ENCODE data around the gene NNMT. TPM values are rescaled to one million over a fixed set of nuclear protein-coding genes. Genes with fewer than 3 reads are reported as not detected.

NNMT gene
- total RNA-seq, 1 donor from 2014 or later: 0.82 TPM

GRCh38 chr11:114252767-114253166, 43.4 kb upstream of the NNMT start:
- H3K27me3 Mint-ChIP-seq (ENCODE audit: low read depth): peaks cover 2% of the 10 kb centered on the region
- peak overlapping the region; percentile 52 for H3K4me3 Mint-ChIP-seq
- peaks cover 74% of the 10 kb centered on the region for H3K4me1 Mint-ChIP-seq
- H3K27ac Mint-ChIP-seq (ENCODE audit: unreplicated experiment): no peak overlapping the region
- no peaks in the 10 kb centered on the region for H3K9me3 Mint-ChIP-seq
- DNase-seq (ENCODE audit: low read depth, low spot score): no peak
- H3K36me3 Mint-ChIP-seq (ENCODE audit: low read depth): peaks cover 13% of the 10 kb centered on the region
- TF ChIP-seq CTCF (conservative IDR thresholded peaks at IDR 0.05): no peak

GRCh38 chr11:114253771-114254170, 42.4 kb upstream of the NNMT start:
- Mint-ChIP-seq H3K36me3 (ENCODE audit: low read depth) (peaks cover 8% of the 10 kb centered on the region), H3K27me3 (ENCODE audit: low read depth) (peaks cover 2% of the 10 kb centered on the region)

GRCh38 chr11:114254571-114255146, 41.5 kb upstream of the NNMT start:
- TF ChIP-seq CTCF (conservative IDR thresholded peaks at IDR 0.05): no peak
- Mint-ChIP-seq H3K27ac (ENCODE audit: unreplicated experiment) (no peak overlapping the region), H3K27me3 (ENCODE audit: low read depth) (peaks cover 2% of the 10 kb centered on the region), H3K4me3 (peak overlapping the region; percentile 79), H3K9me3 (no peaks in the 10 kb centered on the region), H3K4me1 (peaks cover 82% of the 10 kb centered on the region), H3K36me3 (ENCODE audit: low read depth) (peaks cover 8% of the 10 kb centered on the region)
- no peak for DNase-seq (ENCODE audit: low read depth, low spot score)

More at GRCh38 chr11:114253771-114254170, 42.4 kb upstream of the NNMT start:
- DNase-seq (ENCODE audit: low read depth, low spot score): no peak
- Mint-ChIP-seq H3K4me3 (no peak overlapping the region), H3K4me1 (peaks cover 77% of the 10 kb centered on the region), H3K9me3 (no peaks in the 10 kb centered on the region), H3K27ac (ENCODE audit: unreplicated experiment) (peak overlapping the region; percentile 19)
- no peak for TF ChIP-seq CTCF (conservative IDR thresholded peaks at IDR 0.05)

GRCh38 chr11:114255289-114255688, 40.9 kb upstream of the NNMT start:
- no peaks in the 10 kb centered on the region for H3K9me3 Mint-ChIP-seq
- peak overlapping the region; percentile 23 for H3K27ac Mint-ChIP-seq (ENCODE audit: unreplicated experiment)
- TF ChIP-seq CTCF (conservative IDR thresholded peaks at IDR 0.05): no peak
- DNase-seq (ENCODE audit: low read depth, low spot score): no peak
- H3K36me3 Mint-ChIP-seq (ENCODE audit: low read depth): peaks cover 5% of the 10 kb centered on the region
- peak overlapping the region; percentile 79 for H3K4me3 Mint-ChIP-seq
- H3K4me1 Mint-ChIP-seq: peaks cover 88% of the 10 kb centered on the region
- peaks cover 2% of the 10 kb centered on the region for H3K27me3 Mint-ChIP-seq (ENCODE audit: low read depth)

GRCh38 chr11:114256176-114256966, 39.8 kb upstream of the NNMT start:
- Mint-ChIP-seq H3K27me3 (ENCODE audit: low read depth) (peaks cover 2% of the 10 kb centered on the region), H3K9me3 (no peaks in the 10 kb centered on the region), H3K36me3 (ENCODE audit: low read depth) (no peaks in the 10 kb centered on the region), H3K27ac (ENCODE audit: unreplicated experiment) (peak overlapping the region; percentile 99), H3K4me1 (peaks cover 91% of the 10 kb centered on the region), H3K4me3 (peak overlapping the region; percentile 79)
- DNase-seq (ENCODE audit: low read depth, low spot score): peak; percentile 28
- no peak for TF ChIP-seq CTCF (conservative IDR thresholded peaks at IDR 0.05)

Data from neural crest cell (in vitro differentiated cells).